D721Med (cell line): Measurements from ENCODE around the gene TUT1.

Experiments used
- DNase-seq: peaks from one replicate; pipeline ENCODE4 v3.0.0; 2011; ENCODE audit warnings: low spot score; ENCODE audit not compliant: insufficient read length
- FAIRE-seq: peaks from 2 replicates; lab custom pipeline; 2011; peaks lifted over from hg19 to GRCh38; lab: Jason Lieb, UNC
- TF ChIP-seq, protein P1 (sequence below): IDR thresholded peaks from 2 replicates; pipeline ENCODE4 v1.5.1; 2012; ENCODE audit warnings: mild to moderate bottlenecking, control low read depth; ENCODE audit not compliant: insufficient read depth; ENCODE audit errors: missing control alignments

The TUT1 gene

DNA sequence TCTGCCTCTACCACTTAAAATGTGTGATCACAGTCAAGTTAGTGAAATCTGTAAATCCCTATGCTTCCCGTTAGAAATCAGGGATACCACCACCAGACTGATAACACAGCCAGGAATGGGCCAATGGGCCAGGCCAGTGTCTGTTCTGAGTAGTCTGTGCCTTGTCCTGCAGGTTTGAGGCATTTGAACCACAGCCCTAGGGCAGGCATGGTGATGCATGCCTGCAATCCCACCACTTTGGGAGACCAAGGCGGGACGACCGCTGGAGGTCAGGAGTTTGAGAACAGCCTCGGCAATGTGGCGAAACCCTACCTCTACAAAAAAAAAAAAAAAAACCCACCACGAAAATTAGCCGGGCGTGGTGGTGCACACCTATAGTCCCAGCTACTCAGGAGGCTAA is 32.7 kb downstream of the TUT1 start:
- no peak for DNase-seq
- FAIRE-seq = no peak
- TF ChIP-seq, protein P1, sequence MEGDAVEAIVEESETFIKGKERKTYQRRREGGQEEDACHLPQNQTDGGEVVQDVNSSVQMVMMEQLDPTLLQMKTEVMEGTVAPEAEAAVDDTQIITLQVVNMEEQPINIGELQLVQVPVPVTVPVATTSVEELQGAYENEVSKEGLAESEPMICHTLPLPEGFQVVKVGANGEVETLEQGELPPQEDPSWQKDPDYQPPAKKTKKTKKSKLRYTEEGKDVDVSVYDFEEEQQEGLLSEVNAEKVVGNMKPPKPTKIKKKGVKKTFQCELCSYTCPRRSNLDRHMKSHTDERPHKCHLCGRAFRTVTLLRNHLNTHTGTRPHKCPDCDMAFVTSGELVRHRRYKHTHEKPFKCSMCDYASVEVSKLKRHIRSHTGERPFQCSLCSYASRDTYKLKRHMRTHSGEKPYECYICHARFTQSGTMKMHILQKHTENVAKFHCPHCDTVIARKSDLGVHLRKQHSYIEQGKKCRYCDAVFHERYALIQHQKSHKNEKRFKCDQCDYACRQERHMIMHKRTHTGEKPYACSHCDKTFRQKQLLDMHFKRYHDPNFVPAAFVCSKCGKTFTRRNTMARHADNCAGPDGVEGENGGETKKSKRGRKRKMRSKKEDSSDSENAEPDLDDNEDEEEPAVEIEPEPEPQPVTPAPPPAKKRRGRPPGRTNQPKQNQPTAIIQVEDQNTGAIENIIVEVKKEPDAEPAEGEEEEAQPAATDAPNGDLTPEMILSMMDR = no peak

DNA sequence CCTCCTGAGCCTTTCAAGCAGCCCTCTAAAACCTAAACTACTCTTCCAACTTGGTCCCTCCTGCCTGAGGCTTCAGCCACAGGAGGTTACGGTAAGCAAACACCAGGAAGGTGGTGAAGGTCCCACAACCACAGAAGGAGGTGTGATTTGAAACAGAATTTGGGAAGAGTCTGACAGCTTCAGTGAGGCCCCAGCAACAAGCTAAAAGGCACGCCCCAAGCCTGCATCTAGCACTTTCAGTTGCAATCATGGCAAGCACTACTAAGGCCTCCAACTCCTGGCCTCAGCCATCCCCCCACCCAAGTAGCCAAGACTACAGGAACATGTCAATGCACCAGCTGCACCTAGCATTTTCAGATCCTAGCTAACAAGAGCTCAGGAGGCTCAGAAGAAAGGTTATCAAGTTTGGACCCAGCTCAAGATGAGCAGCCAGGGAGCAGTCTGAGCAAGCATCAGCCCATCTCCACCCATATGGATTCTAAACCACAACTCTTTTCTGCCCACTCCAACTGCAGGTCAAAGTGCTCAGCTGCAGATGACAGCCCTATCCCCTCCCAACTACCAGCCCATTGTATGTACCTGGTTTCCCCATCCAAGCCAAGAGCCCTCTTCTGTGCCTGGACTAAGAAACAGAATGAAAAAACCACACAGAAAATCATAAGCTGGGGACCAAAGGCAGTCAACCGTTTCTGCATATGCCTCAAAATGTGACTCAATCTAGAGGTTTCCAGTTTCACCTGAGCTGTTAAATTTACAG is 34.3 kb downstream of the TUT1 start:
- TF ChIP-seq, protein P1 = no peak
- no peak for DNase-seq
- no peak for FAIRE-seq

DNA sequence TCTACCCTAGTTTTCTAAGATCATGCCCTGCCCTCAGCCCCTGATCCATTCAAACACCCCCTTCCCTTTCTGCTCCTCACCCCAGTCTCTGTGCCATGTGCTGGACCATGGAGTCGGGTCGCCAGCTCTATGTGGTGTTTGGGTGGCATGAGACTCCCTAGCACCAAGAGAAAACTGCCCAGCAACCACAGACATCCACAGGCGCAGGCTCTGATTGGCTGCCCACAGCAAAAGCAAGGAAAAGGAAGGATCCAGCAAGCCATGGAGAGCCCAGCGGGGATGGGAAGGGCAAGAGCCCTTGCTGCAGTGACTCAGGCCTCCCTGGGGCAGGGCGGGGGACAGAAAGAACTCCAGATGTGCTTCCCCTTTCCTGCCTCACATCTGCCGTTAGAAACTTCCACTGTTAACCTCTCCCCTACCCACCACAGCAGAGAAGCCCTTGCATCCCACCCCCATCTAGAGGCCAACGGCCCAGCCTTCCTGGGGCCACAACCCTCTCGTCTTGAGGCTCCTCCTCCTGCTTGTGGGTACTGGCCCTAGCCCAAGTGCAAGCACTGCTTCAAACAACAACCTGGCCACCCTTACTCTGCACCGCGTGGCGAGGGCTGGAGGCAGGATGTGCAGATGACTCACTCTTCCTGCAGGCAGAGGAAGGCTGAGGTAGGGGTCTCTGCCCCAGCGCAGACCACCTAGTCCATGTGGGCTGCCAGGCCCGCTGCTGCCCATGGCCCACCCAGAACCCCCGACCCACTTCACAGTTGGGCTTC is 35.0 kb downstream of the TUT1 start:
- TF ChIP-seq, protein P1 = no peak
- FAIRE-seq (no peak), DNase-seq (peak; percentile 92)

DNA sequence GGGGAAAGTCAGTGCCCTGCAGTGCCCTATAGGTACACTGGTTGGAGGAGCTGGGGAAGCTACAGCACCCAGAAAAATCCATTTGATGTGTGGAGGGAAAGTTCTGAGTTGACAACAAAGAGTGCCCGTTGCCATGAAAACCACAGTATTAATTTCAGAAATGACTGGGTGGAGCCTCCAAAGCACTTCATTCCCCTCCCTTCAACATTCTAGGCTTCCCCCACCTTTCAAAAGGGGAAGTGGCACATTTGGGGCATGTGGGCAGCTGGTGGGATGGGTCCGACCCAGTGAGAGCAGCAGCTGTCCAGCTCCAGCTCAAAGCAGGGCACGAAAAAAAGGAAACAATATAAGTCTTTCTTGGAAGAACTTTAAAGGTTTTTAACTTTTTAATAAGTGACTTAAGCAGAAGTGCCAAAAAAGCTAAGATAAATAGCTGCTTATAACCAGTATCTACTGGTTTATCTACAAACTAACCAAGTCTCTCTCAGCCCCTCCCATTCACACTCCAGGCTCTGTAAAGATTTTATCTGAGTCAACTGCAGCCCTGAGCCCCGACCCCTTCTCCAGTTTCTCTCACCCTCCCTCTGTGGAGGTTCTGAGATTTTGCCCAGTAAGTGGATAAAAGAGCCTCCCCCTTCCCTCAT is 35.7 kb downstream of the TUT1 start:
- TF ChIP-seq, protein P1 = no peak
- DNase-seq (no peak), FAIRE-seq (no peak)

DNA sequence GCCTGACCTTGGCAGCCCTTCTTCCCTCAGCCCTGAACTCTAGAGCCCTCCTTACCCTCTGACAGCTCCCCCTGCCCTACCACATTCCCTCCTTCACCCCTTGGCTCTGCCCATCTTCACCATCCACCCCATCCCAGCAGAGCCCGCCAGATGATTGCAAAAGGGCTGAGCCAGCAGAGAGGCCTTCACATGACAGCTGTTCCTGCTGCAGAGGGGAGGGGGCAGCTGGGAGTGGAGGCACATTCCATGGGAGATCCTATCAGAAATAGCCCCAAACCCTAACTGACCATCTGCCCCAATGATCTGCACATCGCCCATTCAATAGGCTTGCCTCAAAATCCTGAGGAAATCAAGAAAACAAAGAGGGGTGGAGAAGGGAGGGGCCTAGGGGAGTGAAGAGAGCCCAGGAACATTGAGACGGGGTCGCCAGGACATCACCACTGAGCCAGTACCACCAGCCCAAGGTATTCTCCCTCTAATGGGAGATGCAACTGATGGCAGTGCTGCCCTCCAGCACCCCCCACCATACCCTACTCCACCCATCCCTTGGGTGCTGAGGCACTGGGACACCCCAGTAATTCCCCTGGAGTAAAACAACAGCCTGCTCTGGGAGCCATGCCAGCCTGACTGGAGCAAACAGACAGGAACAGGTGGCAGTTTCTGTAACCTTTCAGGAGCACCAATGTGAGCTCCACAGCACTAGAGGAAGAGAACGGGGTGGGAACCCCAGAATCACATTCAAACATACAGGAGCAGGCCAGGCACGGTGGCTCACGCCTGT is 36.7 kb downstream of the TUT1 start:
- TF ChIP-seq, protein P1 = no peak
- FAIRE-seq (no peak), DNase-seq (no peak)

DNA sequence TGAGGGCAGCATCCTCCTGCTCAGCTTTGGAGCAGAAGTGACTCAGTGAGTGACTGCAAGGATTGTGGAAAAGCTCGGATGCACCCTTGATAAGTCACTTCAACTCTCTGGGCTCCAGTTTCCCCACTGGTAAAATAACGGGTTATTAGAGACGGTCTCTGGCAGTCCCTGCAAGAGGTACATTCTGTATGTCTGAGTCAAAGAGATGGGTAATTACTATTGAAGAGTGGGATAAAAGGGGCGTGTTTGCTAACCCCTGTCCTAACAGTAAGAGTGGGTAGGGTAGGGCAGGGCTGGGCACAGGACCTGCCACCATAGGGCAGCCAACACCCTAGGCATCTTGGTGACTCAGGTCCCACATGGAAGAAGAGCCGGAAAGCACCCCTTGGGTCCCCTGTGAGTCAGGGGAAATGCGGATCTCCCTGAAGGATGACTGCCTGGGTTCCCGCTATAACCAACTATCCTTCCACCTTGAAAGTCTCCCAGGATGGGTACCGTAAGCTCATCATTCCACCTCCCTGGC is 37.4 kb downstream of the TUT1 start:
- TF ChIP-seq, protein P1 = no peak
- no peak for DNase-seq
- no peak for FAIRE-seq
